K562 (cell line): ENCODE measurements around the gene SLC1A5. TPM values are rescaled to one million over a fixed set of nuclear protein-coding genes. Genes with fewer than 3 reads are reported as not detected.

Source experiments
- BHLHE40 ChIP-seq: IDR thresholded peaks from 2 replicates; pipeline ENCODE4 v1.6.1; 2011; ENCODE audit warnings: low read length, improper control_type of control experiment
- DMBX1 ChIP-seq: fragments of 250-450 bp; sonication (Bioruptor Pico); IDR thresholded peaks from 2 replicates; pipeline ENCODE4 v1.8.0; 2022; ENCODE audit warnings: inconsistent platforms, mild to moderate bottlenecking, moderate library complexity, borderline replicate concordance
- DPF2 ChIP-seq: fragments of 450-650 bp; IDR thresholded peaks from 2 replicates; pipeline ENCODE4 v1.6.1; 2016
- E2F3 ChIP-seq: fragments of 250-450 bp; sonication (Bioruptor Pico); IDR thresholded peaks from 2 replicates; pipeline ENCODE4 v1.4.0; 2020; ENCODE audit warnings: mild to moderate bottlenecking
- HDGF ChIP-seq: fragments of 450-650 bp; IDR thresholded peaks from 2 replicates; pipeline ENCODE4 v1.6.1; 2016
- IRF2 ChIP-seq: sonication (generic); formaldehyde crosslinking; IDR thresholded peaks from 2 replicates; pipeline ENCODE4 v1.8.1; 2022; ENCODE audit warnings: mild to moderate bottlenecking, missing genetic modification reagents
- KDM4B ChIP-seq, 2 experiments: fragments of 450-650 bp in 1 of 2; sonication (generic) in 1 of 2; IDR thresholded peaks; 2 replicates each; pipeline ENCODE4 v1.6.1; 2016 to 2017; ENCODE audit warnings: borderline replicate concordance in 2 of 2, antibody characterized with exemption in 1 of 2, low read depth in 1 of 2, mild to moderate bottlenecking in 1 of 2
- LEF1 ChIP-seq: fragments of 450-650 bp; IDR thresholded peaks from 2 replicates; pipeline ENCODE4 v1.6.1; 2016; ENCODE audit warnings: mild to moderate bottlenecking
- MYC ChIP-seq, 2 experiments: fragments of 250-450 bp in 1 of 2; sonication (Bioruptor Pico) in 1 of 2; IDR thresholded peaks; 2 replicates each; pipeline versions ENCODE4 v1.5.1 to v1.6.1; 2012 to 2021; ENCODE audit warnings: low read depth in 2 of 2, borderline replicate concordance in 1 of 2, improper control_type of control experiment in 1 of 2, low read length in 1 of 2, mild to moderate bottlenecking in 1 of 2, moderate library complexity in 1 of 2
- RBM17 ChIP-seq: fragments of 200-400 bp; formaldehyde crosslinking; IDR thresholded peaks from 2 replicates; pipeline ENCODE4 v1.6.1; 2017; ENCODE audit warnings: low read depth, mild to moderate bottlenecking, low read length, borderline replicate concordance
- RBM25 ChIP-seq: fragments of 200-400 bp; formaldehyde crosslinking; IDR thresholded peaks from 2 replicates; pipeline ENCODE4 v1.6.1; 2018; ENCODE audit warnings: low read length, low read depth, moderate library complexity; ENCODE audit not compliant: severe bottlenecking
- TCF3 ChIP-seq: sonication (generic); formaldehyde crosslinking; IDR thresholded peaks from 2 replicates; pipeline ENCODE4 v1.4.0; 2020; ENCODE audit warnings: mild to moderate bottlenecking, missing genetic modification reagents
- TEAD4 ChIP-seq, 2 experiments: sonication (generic) in 1 of 2; formaldehyde crosslinking in 1 of 2; IDR thresholded peaks; 2 replicates each; pipeline versions ENCODE4 v1.6.1 to v1.8.0; 2012 to 2022; ENCODE audit warnings: borderline replicate concordance in 1 of 2, inconsistent platforms in 1 of 2, low read length in 1 of 2, mild to moderate bottlenecking in 1 of 2, missing genetic modification reagents in 1 of 2
- ZBTB33 ChIP-seq: sonication (generic); formaldehyde crosslinking; IDR thresholded peaks from 2 replicates; pipeline ENCODE4 v1.8.1; 2023; ENCODE audit warnings: mild to moderate bottlenecking, missing genetic modification reagents
- ZNF124 ChIP-seq: sonication (generic); formaldehyde crosslinking; IDR thresholded peaks from 2 replicates; pipeline ENCODE4 v1.8.1; 2022; ENCODE audit warnings: missing genetic modification reagents
- ZNF140 ChIP-seq: fragments of 250-450 bp; sonication (Bioruptor Pico); IDR thresholded peaks from 2 replicates; pipeline ENCODE4 v1.8.0; 2021; ENCODE audit warnings: moderate library complexity, mild to moderate bottlenecking, inconsistent platforms
- ZNF253 ChIP-seq: fragments of 250-450 bp; sonication (Bioruptor Pico); conservative IDR thresholded peaks from 2 replicates; pipeline ENCODE4 v1.6.1; 2021; ENCODE audit warnings: mild to moderate bottlenecking
- ZNF512 ChIP-seq: IDR thresholded peaks from 2 replicates; pipeline ENCODE4 v1.6.1; 2016; ENCODE audit warnings: missing genetic modification characterization, missing compliant biosample characterization
- polyA plus RNA-seq, 8 experiments: library from polyadenylated mRNA; depleted of rRNA in 4 of 8; stranded (reverse) in 5 of 8; unstranded in 3 of 8; fragments of >200 nt; fragmentation: Nextera tagmentation in 2 of 8; fragmentation: Illumina TruSeq in 1 of 8; extraction: Ambion mirVana in 2 of 8; extraction: Trizol in 1 of 8; gene quantifications; 2 replicates each; pipeline versions ENCODE4 v1.2.1 to v1.2.3, GENCODE V29; 2011 to 2014; ENCODE audit warnings: inconsistent platforms in 1 of 8, missing spikeins in 1 of 8
- total RNA-seq, 7 experiments: library from RNA; depleted of rRNA in 6 of 7; stranded (reverse); fragments of >200 nt in 6 of 7; fragmentation: Illumina TruSeq in 2 of 7; extraction: Trizol in 2 of 7; gene quantifications; 2 replicates each; pipeline versions ENCODE4 v1.2.1 to v1.2.3, GENCODE V29; 2011 to 2021; ENCODE audit warnings: low replicate concordance in 1 of 7
- TF ChIP-seq, protein P1 (sequence below): fragments of 250-450 bp; sonication (Bioruptor Pico); IDR thresholded peaks from 2 replicates; pipeline ENCODE4 v1.5.0; 2021

The SLC1A5 gene
- total and polyA plus RNA-seq, 9 of the 15 experiments (the other 6 are each of a cell fraction or from before 2014, with no cell fraction given), result 31.2 to 417 (median 134) TPM

DNA sequence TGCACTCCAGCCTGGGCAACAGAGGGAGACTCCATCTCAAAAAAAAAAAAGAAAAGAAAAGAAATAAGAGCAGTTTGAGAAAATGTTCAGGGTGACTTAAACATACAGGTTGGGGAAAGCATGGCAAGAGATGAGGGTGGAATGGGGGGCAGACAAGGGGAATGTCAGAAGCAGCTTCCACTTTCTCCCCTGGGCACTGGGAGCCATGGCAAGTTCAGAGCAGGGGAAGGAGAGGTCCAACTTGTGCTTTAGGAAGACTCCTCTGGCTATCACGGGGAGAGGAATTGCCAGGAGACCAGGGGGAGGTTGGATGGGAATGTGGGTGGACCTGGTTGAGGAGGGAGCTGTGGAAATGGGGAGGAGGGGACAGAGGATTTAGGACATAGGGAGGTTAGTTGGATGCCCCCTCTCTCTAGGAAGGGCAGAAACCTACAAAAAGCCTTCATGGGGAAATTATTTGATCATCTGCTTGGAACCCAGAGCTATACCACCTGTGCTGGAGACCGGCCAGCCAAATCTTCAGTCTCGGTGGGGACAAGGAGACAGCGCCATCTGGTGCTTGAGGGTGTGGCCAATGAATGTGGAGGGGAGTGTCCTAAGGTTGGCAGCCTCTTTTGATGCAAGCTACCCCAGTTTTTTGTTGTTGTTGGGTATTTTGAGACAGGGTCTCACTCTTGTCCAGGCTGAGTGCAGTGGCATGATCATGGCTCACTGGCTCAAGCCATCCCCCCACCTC, 34.8 kb downstream of the SLC1A5 start (continued):
- TF ChIP-seq TCF3 (CRISPR knock-in tag) (no peak), DMBX1 (no peak), DPF2 (no peak), ZNF140 (CRISPR knock-in tag) (no peak), ZNF253 (CRISPR knock-in tag) (no peak), ZBTB33 (CRISPR knock-in tag) (no peak), ZNF124 (no peak), BHLHE40 (no peak), E2F3 (CRISPR knock-in tag) (no peak), LEF1 (no peak), RBM25 (no peak), RBM17 (no peak), IRF2 (CRISPR knock-in tag) (no peak), KDM4B (IDR thresholded peaks at IDR 0.05; ENCODE audit: borderline replicate concordance in 2 of 2, low read depth in 1 of 2) (no peak), TEAD4 (IDR thresholded peaks at IDR 0.05; ENCODE audit: low read length) (0 out of 2 replicates have a peak, but pooled peaks have one; percentile 23), TEAD4 (CRISPR knock-in tag; IDR thresholded peaks at IDR 0.05; ENCODE audit: borderline replicate concordance) (no peak), HDGF (peak; percentile 71; the same call in 1 of the 2 replicates), MYC (IDR thresholded peaks at IDR 0.05; ENCODE audit: low read depth, low read length) (no peak), MYC (CRISPR knock-in tag; IDR thresholded peaks at IDR 0.05; ENCODE audit: borderline replicate concordance, low read depth) (no peak), ZNF512 (tag) (no peak)
- TF ChIP-seq, protein P1, sequence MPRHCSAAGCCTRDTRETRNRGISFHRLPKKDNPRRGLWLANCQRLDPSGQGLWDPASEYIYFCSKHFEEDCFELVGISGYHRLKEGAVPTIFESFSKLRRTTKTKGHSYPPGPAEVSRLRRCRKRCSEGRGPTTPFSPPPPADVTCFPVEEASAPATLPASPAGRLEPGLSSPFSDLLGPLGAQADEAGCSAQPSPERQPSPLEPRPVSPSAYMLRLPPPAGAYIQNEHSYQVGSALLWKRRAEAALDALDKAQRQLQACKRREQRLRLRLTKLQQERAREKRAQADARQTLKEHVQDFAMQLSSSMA (CRISPR knock-in tag), result no peak
